Stimulated activated CD4-positive, alpha-beta T cell treated with anti-CD3 and anti-CD28 coated beads, Interleukin-15, amount 100 ng/mL, for 1 hour (primary cell): ENCODE measurements around the gene FAF2.
"Not testable (repeated sequence)": the region's sequence is repeated elsewhere in the genome, so short reads cannot be mapped to it uniquely, and the experiment has no call there.

Source experiments
- DNase-seq, 2 donors: peaks; one replicate each; pipeline ENCODE4 v3.0.0-alpha.2; 2020; ENCODE audit warnings: low read depth in 1 of 2, low spot score in 1 of 2

Gene FAF2

GRCh38 chr5:176542596-176543427 is 94.6 kb downstream of the FAF2 start:
- DNase-seq = no peak

GRCh38 chr5:176543428-176544182 is 95.4 kb downstream of the FAF2 start:
- peak; percentile 50 to 72 for DNase-seq

- no peak for DNase-seq
Measured at GRCh38 chr5:176545388-176545736, 97.2 kb downstream of the FAF2 start.

GRCh38 chr5:176545737-176546509 is 97.7 kb downstream of the FAF2 start:
- DNase-seq = no peak

- no peak for DNase-seq
Measured at GRCh38 chr5:176547802-176548201, 99.6 kb downstream of the FAF2 start.

- no peak for DNase-seq
Measured at GRCh38 chr5:176548967-176549444, 100.8 kb downstream of the FAF2 start, which contains the start of gene CDHR2. TSS of gene CDHR2 (plus strand) at chr5:176549342. CDS start at chr5:176565353, 16,011 bp downstream.

GRCh38 chr5:176549871-176550270 is 101.7 kb downstream of the FAF2 start:
- no peak for DNase-seq

- no peak for DNase-seq
Measured at GRCh38 chr5:176550275-176550831, 102.2 kb downstream of the FAF2 start.

GRCh38 chr5:176550937-176551336 is 102.8 kb downstream of the FAF2 start:
- DNase-seq = not testable (repeated sequence)

GRCh38 chr5:176552332-176552869 is 104.2 kb downstream of the FAF2 start:
- no peak for DNase-seq

GRCh38 chr5:176553260-176554085 is 105.3 kb downstream of the FAF2 start:
- DNase-seq = no peak

GRCh38 chr5:176557846-176558245 is 109.7 kb downstream of the FAF2 start:
- no peak for DNase-seq
